GM21526 (cell line): ENCODE data around the gene TMEM132D.
A peak's percentile ranks its signal among the peaks of the same experiment; 100 is the strongest.
"Not testable (repeated sequence)": the region's sequence is repeated elsewhere in the genome, so short reads cannot be mapped to it uniquely, and the experiment has no call there.

Experiments
- ATAC-seq: cut with Tn5 transposase; IDR thresholded peaks from one replicate; pipeline ENCODE4 v1.9.1; 2021; ENCODE audit warnings: moderate library complexity; ENCODE audit not compliant: unreplicated experiment, low FRiP score

The TMEM132D gene

DNA sequence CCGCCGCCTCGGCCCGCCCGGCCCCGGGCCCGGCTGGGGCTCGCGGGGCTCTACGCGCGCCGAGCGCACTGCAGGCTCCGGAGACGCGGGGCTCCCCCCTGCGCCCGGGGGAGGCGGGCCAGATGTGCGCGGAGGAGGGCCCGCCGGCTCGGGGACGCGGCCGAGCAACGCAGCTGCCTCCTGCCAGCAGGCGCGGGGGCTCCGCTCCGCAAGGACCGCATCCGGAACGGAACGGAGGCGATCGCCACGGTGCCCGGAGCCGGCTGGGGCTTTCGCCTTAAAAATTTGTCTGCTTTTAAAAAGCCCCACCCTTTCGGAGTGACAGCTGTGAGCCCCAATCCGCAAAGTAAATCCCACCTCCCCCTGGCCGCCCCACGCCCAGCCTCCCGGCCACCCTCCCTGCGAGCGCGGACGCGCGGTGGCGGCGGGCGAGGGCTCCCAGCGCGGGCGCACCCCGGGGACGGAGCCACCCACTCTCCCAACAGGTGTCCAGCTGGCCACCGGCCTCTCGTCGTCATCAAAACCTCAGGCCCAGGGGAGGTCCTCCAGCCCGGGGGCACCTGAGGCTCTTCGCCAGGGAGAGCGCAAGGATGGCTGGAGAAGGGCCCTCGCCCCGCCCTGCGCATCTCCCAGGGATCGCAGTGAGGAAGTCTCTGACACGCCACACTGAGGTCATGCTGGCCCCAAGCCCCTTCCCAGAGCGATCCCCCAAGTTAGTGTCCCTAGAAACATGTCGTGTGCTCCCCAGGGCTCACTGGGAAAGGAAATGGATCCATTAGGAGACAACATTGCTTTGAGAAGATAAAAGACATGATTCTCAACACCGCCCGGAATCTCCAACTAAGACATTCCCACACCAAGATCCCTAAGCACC lies at the start of gene TMEM132D:
Gene TMEM132D (minus strand): TSS at position 70 of the 874 bp plus-strand sequence.
- ATAC-seq = no peak

DNA sequence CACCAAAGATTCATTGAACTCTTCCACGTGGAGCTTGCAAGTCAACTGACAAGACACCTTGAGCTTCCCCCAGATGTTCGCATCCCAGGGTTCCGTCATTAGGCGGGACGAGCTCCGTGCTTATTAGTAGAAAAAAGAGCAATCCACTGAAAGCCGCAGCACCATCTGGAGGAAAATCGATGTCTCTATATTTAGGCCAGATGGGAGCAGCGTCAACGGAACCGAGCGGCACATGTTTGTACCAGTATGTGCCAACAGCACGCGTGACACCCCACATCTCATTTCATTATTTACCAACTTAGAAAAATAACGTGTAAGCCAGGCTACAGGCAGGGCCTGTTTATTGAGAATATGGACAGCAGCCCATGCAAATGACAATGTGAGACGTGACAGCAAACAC lies 45.8 kb upstream of the TMEM132D start:
- ATAC-seq = no peak

- no peak for ATAC-seq
Observed at GRCh38 chr12:129941618-129942017, 37.8 kb upstream of the TMEM132D start.

DNA sequence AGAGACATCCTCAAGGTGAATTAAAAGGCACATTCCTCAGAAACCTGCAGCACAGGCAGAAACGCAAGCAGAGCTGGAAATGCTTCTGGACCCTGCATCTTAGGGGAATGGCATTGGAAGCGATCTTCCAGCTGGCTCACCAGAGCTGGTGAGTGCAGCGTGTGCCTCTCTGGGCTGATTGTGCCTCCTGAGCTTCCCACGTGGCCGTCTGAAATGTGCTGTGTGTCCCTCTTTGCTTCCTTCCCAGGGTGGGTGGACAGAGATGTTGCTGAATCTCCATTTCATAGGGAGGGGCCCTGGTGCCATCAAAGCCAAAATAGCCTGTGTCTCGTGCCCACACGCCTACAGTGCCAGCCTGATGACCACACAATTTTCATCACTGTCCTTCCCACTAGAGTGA lies 34.3 kb upstream of the TMEM132D start:
- no peak for ATAC-seq

DNA sequence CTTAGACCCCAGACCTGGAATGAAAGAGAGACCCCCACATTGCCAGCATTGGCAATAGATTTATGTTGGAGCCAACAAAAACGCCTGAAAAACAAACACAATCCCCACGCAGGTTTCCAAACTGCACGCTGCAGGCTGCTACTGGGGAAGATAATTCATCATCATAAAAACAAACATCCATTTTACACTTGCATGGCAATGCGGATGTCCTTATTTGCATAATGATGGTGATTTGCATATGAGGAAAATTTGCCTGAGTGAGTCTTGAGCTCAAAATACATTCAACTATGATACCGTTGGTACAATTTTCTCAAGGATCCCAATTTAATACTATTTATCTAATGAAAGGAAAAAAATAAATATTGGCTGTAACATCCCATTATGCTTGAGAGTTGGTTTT lies 33.6 kb upstream of the TMEM132D start:
- ATAC-seq = no peak

GRCh38 chr12:129928643-129929042 lies 24.8 kb upstream of the TMEM132D start:
- no peak for ATAC-seq

DNA sequence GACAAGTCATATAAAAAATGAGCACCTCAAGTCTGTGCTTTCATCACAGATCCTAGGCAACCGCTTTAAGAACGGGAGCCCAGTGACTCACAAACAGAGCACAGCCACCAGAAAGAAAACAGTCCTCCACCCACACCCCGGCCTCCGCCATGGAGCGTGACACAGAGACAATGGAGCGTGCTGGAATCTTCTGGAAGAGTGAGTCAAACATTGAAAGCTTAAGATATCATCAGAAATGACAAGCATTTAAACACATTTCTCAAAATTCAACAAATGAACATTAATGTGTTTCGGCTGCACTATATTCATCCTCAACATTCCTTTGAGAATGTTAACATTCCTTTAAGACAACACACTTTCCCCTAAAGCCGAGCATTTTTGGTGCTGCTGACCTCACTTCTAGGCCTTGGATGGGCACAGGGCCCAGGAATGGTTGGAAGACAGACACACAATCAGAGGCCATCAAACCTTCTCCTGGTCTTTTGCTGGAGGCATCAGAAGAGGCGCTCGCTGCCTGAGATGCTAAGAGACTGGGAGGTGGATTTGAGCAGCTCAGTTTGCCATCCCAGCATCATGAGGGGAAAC lies 23.6 kb upstream of the TMEM132D start:
- no peak for ATAC-seq

DNA sequence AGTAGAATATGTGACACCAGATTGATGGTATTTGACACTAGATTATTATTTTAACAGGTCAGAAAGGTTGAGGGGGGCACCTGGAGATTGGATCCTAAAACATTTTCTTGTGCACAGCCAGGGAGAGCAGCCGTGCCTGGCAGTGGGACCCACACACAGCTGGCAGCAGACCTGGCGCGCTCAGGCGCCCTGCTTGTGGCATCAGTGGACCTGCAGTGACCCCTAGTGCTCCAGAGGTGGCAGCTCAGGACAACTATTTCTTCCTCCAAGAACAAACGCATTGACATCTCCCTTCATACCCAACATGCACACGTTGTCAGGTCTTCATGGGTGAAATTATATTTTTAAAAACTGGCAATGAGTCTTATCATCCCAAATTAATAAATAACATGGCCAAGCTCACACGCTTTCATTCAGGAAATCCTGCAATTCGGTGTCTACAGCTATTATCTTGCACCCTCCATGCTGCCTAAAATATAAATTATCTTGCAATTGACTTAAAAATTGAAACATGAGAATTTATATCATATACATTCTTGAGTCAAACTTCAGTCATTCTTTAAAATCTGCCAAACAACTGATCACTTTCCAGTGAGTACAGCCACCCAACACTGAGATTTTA lies 7.7 kb upstream of the TMEM132D start:
- ATAC-seq = peak; percentile 66

GRCh38 chr12:129909051-129910020 lies 5.5 kb upstream of the TMEM132D start:
- no peak for ATAC-seq

GRCh38 chr12:129903092-129903945 lies 506 bp downstream of the TMEM132D start:
- no peak for ATAC-seq

GRCh38 chr12:129902371-129903091 lies 1.3 kb downstream of the TMEM132D start:
- no peak for ATAC-seq

- ATAC-seq = no peak
Observed at GRCh38 chr12:129901254-129901653, 2.6 kb downstream of the TMEM132D start.

DNA sequence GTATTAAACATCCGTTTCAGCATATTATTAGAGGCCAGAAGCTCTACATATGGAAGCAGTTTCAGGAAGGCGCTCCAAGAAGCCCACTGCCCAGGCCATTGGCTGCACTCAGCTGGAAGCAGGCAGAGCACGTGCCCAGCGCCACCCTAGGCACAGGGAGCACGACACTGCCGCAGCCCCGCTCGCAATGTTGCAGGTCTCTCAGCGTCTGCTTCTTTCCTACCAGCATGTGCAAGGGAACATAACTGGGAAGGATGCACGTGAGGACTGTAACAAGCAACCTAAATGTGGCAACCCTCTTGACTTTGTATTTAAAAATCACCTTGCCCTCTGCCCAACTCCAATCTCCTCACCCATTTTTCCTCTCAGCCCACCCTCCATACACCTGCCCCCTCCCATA lies 3.5 kb downstream of the TMEM132D start:
- ATAC-seq = no peak

GRCh38 chr12:129899045-129899444 lies 4.8 kb downstream of the TMEM132D start:
- not testable (repeated sequence) for ATAC-seq

DNA sequence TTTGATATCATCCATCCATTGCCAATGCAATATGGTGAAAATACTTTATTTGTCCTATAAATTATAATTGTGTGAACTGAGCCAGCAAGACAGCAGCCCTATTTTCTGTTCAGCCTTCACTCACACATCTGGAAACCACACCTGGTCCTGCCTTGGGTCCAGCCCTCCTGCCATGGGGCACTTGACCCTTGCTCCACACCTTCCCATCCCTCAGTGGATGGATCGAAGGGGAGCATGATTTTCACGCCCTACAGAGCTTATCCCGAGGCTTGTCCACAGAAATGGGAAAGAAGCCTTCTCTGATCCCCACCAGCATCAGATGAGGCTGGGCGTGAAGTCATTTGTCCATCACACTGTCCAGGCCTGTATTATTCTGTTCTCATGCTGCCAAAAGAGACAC lies 10.1 kb downstream of the TMEM132D start:
- ATAC-seq = no peak

- no peak for ATAC-seq
Observed at GRCh38 chr12:129887101-129887500, 16.7 kb downstream of the TMEM132D start.

DNA sequence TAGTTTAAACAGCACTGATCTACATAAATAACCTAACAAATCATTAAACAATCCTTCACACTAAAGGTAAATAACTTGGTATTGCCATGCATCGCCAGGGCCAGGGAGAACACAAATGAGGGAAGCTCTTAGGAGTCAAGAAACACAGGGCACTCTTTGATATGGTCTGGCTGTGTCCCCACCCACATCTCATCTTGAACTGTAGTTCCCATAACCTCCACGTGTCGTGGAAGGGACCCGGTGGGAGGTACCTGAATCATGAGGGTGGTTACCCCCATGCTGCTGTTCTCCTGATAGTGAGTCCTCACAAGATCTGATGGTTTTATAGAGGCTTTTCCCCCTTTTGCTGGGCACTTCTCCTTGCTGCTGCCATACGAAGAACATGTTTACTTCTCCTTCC lies 17.3 kb downstream of the TMEM132D start:
- ATAC-seq = no peak

GRCh38 chr12:129885287-129885686 lies 18.5 kb downstream of the TMEM132D start:
- ATAC-seq = no peak

GRCh38 chr12:129877411-129877810 lies 26.4 kb downstream of the TMEM132D start:
- no peak for ATAC-seq
